K562 (cell line): Measurements from ENCODE around the gene SCARF1. TPM values are rescaled to one million over a fixed set of nuclear protein-coding genes. Genes with fewer than 3 reads are reported as not detected.

Experiments used
- ATAC-seq: fragments of 200-7000 bp; cut with Tn5 transposase; 3 replicates; pipeline ENCODE4 v1.9.1; 2020; ENCODE audit warnings: moderate library complexity
- BruUV-seq: library from RNA; stranded (reverse); fragments of 400-500 nt; replicated peaks from 2 replicates; lab custom pipeline; 2021; lab: Mats Ljungman, UMichigan
- CTCF ChIA-PET: fragments of 300-600 bp; formaldehyde crosslinking; extraction: SDS; loops from one replicate; lab custom pipeline; 2021; ENCODE audit warnings: low intra/inter-chr PET ratio; lab: Yijun Ruan, JAX
- POLR2A ChIA-PET: fragments of 300-600, 350-650 bp; sonication (Branson Sonifier 250); formaldehyde crosslinking; extraction: SDS; loops from one replicate; lab custom pipeline; 2021; ENCODE audit warnings: antibody characterized with exemption, inconsistent platforms; lab: Yijun Ruan, JAX
- DNase-seq, 4 experiments: peaks; one replicate each; pipeline versions ENCODE4 v3.0.0 to v3.0.0-alpha.2; 2011 to 2018; ENCODE audit warnings: low spot score in 3 of 4, mixed read lengths in 3 of 4; ENCODE audit errors: extremely low read depth in 1 of 4
- FAIRE-seq: peaks from 2 replicates; lab custom pipeline; 2011; peaks lifted over from hg19 to GRCh38; lab: Jason Lieb, UNC
- H2AFZ ChIP-seq: 2 replicates; pipeline ENCODE4 v1.6.0; 2011; ENCODE audit warnings: low read depth, low read length, control low read depth, inconsistent platforms
- H3K27ac ChIP-seq: fragments of 200-600 bp; 3 replicates; pipeline ENCODE4 v1.8.0; 2011; ENCODE audit warnings: low read depth, mild to moderate bottlenecking, control low read depth, inconsistent platforms, low read length, moderate library complexity, mixed read lengths; ENCODE audit errors: extremely low read depth
- H3K27me3 ChIP-seq, 2 experiments: fragments of 300-600 bp in 1 of 2; 2 replicates in 1 of 2; 3 replicates in 1 of 2; pipeline versions ENCODE4 v1.6.0 to v1.8.0; 2011; ENCODE audit warnings: inconsistent platforms in 2 of 2, low read length in 2 of 2, mild to moderate bottlenecking in 1 of 2, mixed read lengths in 1 of 2, moderate library complexity in 1 of 2; ENCODE audit not compliant: control insufficient read depth in 2 of 2, insufficient read depth in 2 of 2
- H3K36me3 ChIP-seq: fragments of 300-600 bp; 3 replicates; pipeline ENCODE4 v1.8.0; 2011; ENCODE audit warnings: mild to moderate bottlenecking, low read length, inconsistent platforms; ENCODE audit not compliant: control insufficient read depth, insufficient read depth
- H3K4me1 ChIP-seq, 2 experiments: fragments of 200-600 bp in 1 of 2; replicated peaks in 1 of 2; 2 replicates in 1 of 2; 3 replicates in 1 of 2; pipeline versions ENCODE4 v1.5.1 to v1.8.0; 2011; ENCODE audit warnings: inconsistent platforms in 2 of 2, low read length in 2 of 2, mild to moderate bottlenecking in 1 of 2, mixed read lengths in 1 of 2, moderate library complexity in 1 of 2; ENCODE audit not compliant: control insufficient read depth in 2 of 2, insufficient read depth in 2 of 2
- H3K4me2 ChIP-seq: 2 replicates; pipeline ENCODE4 v1.6.1; 2011; ENCODE audit warnings: low read length, control low read depth, inconsistent platforms, mixed read lengths; ENCODE audit not compliant: insufficient read depth
- H3K4me3 ChIP-seq: fragments of 200-600 bp; sonication (generic), shearing (Covaris generic); 2 replicates; pipeline ENCODE4 v1.5.1; 2016; ENCODE audit warnings: control low read depth, inconsistent platforms
- H3K79me2 ChIP-seq: fragments of 200-600 bp; 3 replicates; pipeline ENCODE4 v1.8.0; 2011; ENCODE audit warnings: low read length, inconsistent platforms; ENCODE audit not compliant: control insufficient read depth, insufficient read depth
- H3K9ac ChIP-seq, 2 experiments: 2 replicates each; pipeline versions ENCODE4 v1.6.0 to v1.6.1; 2011; ENCODE audit warnings: low read depth in 2 of 2, low read length in 2 of 2, control low read depth in 1 of 2, inconsistent platforms in 1 of 2, mild to moderate bottlenecking in 1 of 2, mixed read lengths in 1 of 2; ENCODE audit not compliant: insufficient read depth in 1 of 2
- H3K9me1 ChIP-seq: one replicate; pipeline ENCODE4 v1.6.0; 2011; ENCODE audit warnings: inconsistent platforms, mild to moderate bottlenecking, low read length, moderate library complexity; ENCODE audit not compliant: control insufficient read depth, insufficient read depth
- H3K9me3 ChIP-seq: replicated peaks from 2 replicates; pipeline ENCODE4 v1.5.1; 2011; ENCODE audit warnings: low read depth, low read length, inconsistent platforms; ENCODE audit not compliant: control insufficient read depth, insufficient read depth
- H4K20me1 ChIP-seq: replicated peaks from 2 replicates; pipeline ENCODE4 v1.6.1; 2011; ENCODE audit warnings: low read length, inconsistent platforms, mixed read lengths; ENCODE audit not compliant: control insufficient read depth, insufficient read depth
- ETV5 ChIP-seq: sonication (generic); formaldehyde crosslinking; IDR thresholded peaks from 2 replicates; pipeline ENCODE4 v1.4.0; 2020; ENCODE audit warnings: low read depth, mild to moderate bottlenecking, missing genetic modification reagents
- GTF2A2 ChIP-seq: IDR thresholded peaks from 2 replicates; pipeline ENCODE4 v1.6.1; 2016; ENCODE audit warnings: mild to moderate bottlenecking, missing genetic modification characterization, missing compliant biosample characterization
- RAD51 ChIP-seq: fragments of 450-650 bp; IDR thresholded peaks from 2 replicates; pipeline ENCODE4 v1.7.1; 2016; ENCODE audit warnings: low read depth, mild to moderate bottlenecking, borderline replicate concordance
- SMARCA5 ChIP-seq: fragments of 450-650 bp; IDR thresholded peaks from 2 replicates; pipeline ENCODE4 v1.6.1; 2016
- TAF7 ChIP-seq: fragments of 450-650 bp; IDR thresholded peaks from 2 replicates; pipeline ENCODE4 v1.6.1; 2016; ENCODE audit warnings: missing genetic modification characterization, missing compliant biosample characterization
- TEAD2 ChIP-seq: fragments of 450-650 bp; IDR thresholded peaks from 2 replicates; pipeline ENCODE4 v1.6.1; 2016; ENCODE audit warnings: missing genetic modification characterization, control low read depth, missing compliant biosample characterization
- TGIF2 ChIP-seq: sonication (generic); formaldehyde crosslinking; IDR thresholded peaks from 2 replicates; pipeline ENCODE4 v1.8.1; 2022; ENCODE audit warnings: mild to moderate bottlenecking, missing genetic modification reagents, moderate library complexity
- WGBS: fragments of 100-300 bp; shearing (Covaris generic); methylation state at CpG from one replicate; pipeline ENCODE4 v1.1.6; 2016; ENCODE audit warnings: low coverage, mixed read lengths; ENCODE audit not compliant: insufficient coverage; ENCODE audit errors: missing lambda C conversion rate; 5-methylcytosine and 5-hydroxymethylcytosine counted together
- in situ Hi-C: fragments of 300-500 bp; cut with MboI; formaldehyde crosslinking; loops from 4 replicates; pipeline ENCODE4 v1.15.0; 2018; ENCODE audit warnings: inconsistent platforms, mixed read lengths
- intact Hi-C: fragments of 100-400 bp; cut with micrococcal nuclease; formaldehyde crosslinking; loops from 2 replicates; pipeline ENCODE4 v1.14.2; 2022
- polyA plus RNA-seq, 8 experiments: library from polyadenylated mRNA; depleted of rRNA in 4 of 8; stranded (reverse) in 5 of 8; unstranded in 3 of 8; fragments of >200 nt; fragmentation: Nextera tagmentation in 2 of 8; fragmentation: Illumina TruSeq in 1 of 8; extraction: Ambion mirVana in 2 of 8; extraction: Trizol in 1 of 8; gene quantifications; 2 replicates each; pipeline versions ENCODE4 v1.2.1 to v1.2.3, GENCODE V29; 2011 to 2014; ENCODE audit warnings: inconsistent platforms in 1 of 8, missing spikeins in 1 of 8
- total RNA-seq, 7 experiments: library from RNA; depleted of rRNA in 6 of 7; stranded (reverse); fragments of >200 nt in 6 of 7; fragmentation: Illumina TruSeq in 2 of 7; extraction: Trizol in 2 of 7; gene quantifications; 2 replicates each; pipeline versions ENCODE4 v1.2.1 to v1.2.3, GENCODE V29; 2011 to 2021; ENCODE audit warnings: low replicate concordance in 1 of 7
- TF ChIP-seq, protein P1 (sequence below): fragments of 450-650 bp; IDR thresholded peaks from 2 replicates; pipeline ENCODE4 v1.6.1; 2017; ENCODE audit warnings: antibody characterized with exemption
- TF ChIP-seq, protein P2 (sequence below): fragments of 250-450 bp; sonication (Bioruptor Pico); IDR thresholded peaks from 2 replicates; pipeline ENCODE4 v1.8.0; 2022; ENCODE audit warnings: inconsistent platforms

Gene SCARF1
- total and polyA plus RNA-seq, 9 of the 15 experiments (the other 6 are each of a cell fraction or from before 2014, with no cell fraction given), result 0.04 to 2.1 (median 0.63) TPM

DNA sequence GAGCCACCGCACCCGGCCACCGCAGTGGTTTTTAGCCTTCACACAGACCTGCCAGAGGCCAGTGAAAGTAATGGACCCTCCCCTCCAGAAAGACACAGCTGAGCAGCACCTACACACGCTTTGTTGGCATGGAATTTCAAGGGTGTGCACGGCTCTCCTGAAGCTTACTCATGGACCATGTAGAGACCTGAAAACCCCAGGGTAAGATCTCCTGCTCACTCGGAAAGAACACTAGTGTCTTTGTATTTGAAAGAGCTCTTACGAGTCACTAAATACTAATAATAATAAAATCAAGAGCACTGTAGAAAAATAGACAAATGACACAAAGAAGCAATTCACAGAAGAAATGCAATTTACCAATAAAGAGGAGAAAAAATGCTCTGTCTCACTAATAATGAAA is 36.9 kb downstream of the SCARF1 start:
- Histone ChIP-seq H2AFZ (no peak overlapping the region), H3K9ac (no peak overlapping the region), H3K79me2 (no peaks in the 10 kb centered on the region), H3K4me1 (peaks cover 0 to 12% of the 10 kb centered on the region in 2 experiments; a peak in 2 of 5 replicates), H3K36me3 (no peaks in the 10 kb centered on the region), H3K9me1 (no peaks in the 10 kb centered on the region), H3K27me3 (no peaks in the 10 kb centered on the region), H4K20me1 (no peaks in the 10 kb centered on the region), H3K9me3 (no peaks in the 10 kb centered on the region), H3K27ac (no peak overlapping the region), H3K4me2 (no peak overlapping the region), H3K4me3 (no peak overlapping the region)
- TF ChIP-seq ETV5 (CRISPR knock-in tag) (no peak), TAF7 (tag) (no peak), RAD51 (no peak), SMARCA5 (no peak), TEAD2 (tag) (no peak), GTF2A2 (tag) (no peak), TGIF2 (CRISPR knock-in tag) (no peak)
- TF ChIP-seq, protein P1, sequence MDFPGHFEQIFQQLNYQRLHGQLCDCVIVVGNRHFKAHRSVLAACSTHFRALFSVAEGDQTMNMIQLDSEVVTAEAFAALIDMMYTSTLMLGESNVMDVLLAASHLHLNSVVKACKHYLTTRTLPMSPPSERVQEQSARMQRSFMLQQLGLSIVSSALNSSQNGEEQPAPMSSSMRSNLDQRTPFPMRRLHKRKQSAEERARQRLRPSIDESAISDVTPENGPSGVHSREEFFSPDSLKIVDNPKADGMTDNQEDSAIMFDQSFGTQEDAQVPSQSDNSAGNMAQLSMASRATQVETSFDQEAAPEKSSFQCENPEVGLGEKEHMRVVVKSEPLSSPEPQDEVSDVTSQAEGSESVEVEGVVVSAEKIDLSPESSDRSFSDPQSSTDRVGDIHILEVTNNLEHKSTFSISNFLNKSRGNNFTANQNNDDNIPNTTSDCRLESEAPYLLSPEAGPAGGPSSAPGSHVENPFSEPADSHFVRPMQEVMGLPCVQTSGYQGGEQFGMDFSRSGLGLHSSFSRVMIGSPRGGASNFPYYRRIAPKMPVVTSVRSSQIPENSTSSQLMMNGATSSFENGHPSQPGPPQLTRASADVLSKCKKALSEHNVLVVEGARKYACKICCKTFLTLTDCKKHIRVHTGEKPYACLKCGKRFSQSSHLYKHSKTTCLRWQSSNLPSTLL, result no peak
- TF ChIP-seq, protein P2, sequence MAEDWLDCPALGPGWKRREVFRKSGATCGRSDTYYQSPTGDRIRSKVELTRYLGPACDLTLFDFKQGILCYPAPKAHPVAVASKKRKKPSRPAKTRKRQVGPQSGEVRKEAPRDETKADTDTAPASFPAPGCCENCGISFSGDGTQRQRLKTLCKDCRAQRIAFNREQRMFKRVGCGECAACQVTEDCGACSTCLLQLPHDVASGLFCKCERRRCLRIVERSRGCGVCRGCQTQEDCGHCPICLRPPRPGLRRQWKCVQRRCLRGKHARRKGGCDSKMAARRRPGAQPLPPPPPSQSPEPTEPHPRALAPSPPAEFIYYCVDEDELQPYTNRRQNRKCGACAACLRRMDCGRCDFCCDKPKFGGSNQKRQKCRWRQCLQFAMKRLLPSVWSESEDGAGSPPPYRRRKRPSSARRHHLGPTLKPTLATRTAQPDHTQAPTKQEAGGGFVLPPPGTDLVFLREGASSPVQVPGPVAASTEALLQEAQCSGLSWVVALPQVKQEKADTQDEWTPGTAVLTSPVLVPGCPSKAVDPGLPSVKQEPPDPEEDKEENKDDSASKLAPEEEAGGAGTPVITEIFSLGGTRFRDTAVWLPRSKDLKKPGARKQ, result no peak
- FAIRE-seq (no peak), ATAC-seq (no peak), DNase-seq (no peak)
- ChIA-PET POLR2A (no interaction called here), CTCF (no interaction called here)
- 81% methylated on average over 7 of the region's 7 CpGs for WGBS
- intact Hi-C loops, result no loop called here
- no TSS peak for BruUV-seq
- in situ Hi-C loops, result no loop called here
